ENCODE measurements around the gene TAS1R2.
A peak's percentile ranks its signal among the peaks of the same experiment; 100 is the strongest.
"Not testable (repeated sequence)": the region's sequence is repeated elsewhere in the genome, so short reads cannot be mapped to it uniquely, and the experiment has no call there.

TAS1R2 gene

DNA sequence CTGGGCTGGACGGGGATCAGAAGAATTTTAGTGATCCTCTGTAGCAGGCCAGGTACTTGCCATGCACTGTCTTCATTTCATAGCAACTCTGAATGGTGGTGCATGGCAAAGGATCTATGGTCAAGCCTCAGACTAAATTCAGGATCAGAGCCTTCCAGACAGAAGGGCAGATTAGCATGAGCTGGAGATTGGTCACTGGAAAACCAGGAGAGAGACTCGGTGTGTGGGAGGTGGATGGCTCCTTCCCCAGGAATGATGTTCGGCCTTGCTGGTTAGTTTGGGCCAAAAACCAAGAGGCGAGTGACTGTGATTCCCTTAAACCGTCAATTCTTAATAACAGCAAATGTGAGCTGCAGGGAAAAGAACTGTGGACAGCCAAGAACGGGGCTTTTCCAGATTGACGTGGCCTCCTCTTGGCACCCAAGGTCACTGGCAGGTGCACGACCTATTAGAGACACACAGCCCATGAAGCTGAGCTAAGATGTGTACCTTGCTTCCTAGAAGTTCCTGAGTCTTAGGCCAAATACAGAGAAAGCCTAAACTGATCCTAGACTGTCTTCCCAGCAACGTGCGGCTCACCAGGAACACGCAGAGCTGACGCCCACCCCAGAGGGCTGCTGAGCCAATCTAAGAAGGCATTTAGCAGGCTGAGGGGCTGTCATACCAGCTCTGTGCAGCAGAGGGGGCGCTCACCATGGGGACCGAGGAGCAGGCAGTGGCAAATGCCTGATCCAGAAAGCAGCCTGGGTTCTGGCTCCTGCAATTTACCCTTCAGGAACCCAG, 24.4 kb upstream of the TAS1R2 start:
- peak; percentile 28 for DNase-seq

DNA sequence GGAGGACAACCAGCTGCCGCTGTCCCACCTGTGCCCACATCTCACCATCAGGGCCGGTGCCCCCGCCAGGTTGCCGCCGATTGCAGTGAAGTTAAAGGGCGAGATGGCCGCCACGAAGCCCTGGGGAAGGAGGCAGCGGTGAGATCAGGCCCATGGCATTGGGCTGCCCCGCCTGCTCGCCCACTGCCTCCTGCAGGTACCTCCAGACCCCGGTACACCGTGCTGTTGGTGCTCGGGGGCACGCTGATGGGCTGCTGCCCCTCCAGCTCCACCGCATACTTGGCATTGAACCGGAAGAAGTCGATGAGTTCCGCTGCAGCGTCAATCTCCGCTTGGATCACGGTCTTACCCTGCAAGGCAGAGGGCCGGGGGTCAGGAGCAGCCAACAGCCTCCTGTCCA, 23.6 kb upstream of the TAS1R2 start:
- DNase-seq = no peak

DNA sequence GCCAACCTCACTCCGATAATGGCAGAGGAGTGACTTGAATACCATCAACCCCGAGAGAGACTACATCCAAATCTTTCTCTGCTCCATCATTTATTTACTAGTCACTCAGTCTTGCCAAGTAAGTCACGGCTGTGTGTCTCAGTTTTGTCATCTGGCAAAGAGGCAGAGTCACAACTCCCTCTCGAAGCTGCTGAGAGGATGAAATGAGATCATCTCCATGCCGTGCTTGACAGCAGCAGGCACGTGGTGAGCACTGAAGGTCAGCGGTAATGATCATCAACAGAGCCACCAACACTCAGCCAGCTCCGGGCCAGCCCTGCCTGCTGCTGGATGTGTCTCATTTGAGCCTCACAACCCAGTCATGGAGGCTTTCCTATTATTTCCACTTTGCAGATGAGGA, 23.0 kb upstream of the TAS1R2 start:
- no peak for DNase-seq

DNA sequence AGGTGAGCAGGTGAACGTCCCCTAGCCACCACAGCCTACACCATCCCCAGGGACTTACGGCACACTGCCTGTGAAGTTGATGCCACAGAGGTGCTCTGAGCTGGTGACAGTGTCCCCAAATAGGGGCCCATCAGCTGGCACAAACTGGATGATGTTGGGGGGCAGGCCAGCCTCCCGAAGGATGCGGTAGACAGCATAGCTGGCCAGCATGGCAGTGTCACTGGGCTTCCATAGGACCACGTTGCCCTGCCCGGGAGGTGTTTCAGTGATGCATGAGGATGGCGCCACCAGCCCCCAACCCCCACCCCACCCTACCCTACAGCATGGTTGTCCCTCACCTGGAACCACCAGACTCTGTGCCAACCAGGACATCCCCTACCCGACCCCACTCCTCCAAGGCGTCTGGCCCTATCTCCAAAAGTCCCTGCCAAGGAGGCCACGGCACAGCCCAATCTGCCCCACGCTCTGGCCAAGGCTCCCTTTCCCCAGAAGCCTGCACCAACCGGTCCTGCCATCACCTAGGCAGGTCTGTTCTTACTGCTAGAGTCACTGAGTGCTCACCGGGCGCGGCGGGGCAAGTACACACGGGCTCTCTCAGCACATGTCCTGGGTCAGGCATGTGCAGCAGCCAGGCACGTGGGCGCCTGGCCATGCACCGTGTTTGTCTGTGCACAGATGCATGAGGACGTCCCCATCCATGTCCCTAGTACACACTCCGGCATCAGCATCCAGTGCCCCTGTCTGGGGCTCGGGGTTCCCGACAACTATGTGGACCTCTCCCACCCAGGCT, 22.4 kb upstream of the TAS1R2 start:
- no peak for DNase-seq

DNA sequence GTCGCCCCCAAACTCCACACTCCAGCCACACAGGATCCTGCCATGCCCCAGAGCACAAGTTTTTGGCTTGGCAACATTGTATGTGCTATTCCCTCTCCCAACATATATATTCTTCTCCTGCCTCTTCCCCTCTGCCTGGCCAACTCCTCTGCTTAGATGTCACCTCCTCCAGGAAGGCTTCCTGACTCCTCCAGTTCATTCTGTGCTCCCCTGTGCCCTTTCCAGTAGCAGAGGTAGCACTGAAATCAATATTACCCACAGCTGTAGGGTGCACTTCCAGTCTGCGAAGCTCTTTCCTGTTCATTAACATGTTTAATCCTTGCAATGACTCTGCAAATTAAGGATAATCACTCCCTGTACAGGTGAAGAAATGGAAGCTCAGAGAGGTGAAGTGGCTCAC, 21.7 kb upstream of the TAS1R2 start:
- no peak for DNase-seq

DNA sequence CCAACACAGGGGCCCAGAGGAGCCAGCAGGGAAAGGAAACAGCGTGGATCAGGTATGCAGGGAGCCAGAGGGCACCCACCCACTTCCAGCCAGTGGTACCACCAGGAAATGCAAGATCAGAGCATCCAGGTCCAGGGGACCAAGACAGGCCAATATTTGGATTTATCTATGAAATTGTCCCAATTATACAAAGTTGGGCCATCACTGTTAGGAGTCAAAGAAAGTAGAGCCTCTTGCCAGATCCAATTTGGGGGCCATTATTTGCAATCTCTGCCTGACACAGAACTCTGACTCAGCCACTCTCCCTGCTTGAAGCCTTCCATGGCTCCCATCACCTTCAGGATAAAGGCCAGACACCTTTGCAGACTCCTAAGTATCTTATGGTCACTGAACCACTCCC, 21.1 kb upstream of the TAS1R2 start:
- DNase-seq = no peak

DNA sequence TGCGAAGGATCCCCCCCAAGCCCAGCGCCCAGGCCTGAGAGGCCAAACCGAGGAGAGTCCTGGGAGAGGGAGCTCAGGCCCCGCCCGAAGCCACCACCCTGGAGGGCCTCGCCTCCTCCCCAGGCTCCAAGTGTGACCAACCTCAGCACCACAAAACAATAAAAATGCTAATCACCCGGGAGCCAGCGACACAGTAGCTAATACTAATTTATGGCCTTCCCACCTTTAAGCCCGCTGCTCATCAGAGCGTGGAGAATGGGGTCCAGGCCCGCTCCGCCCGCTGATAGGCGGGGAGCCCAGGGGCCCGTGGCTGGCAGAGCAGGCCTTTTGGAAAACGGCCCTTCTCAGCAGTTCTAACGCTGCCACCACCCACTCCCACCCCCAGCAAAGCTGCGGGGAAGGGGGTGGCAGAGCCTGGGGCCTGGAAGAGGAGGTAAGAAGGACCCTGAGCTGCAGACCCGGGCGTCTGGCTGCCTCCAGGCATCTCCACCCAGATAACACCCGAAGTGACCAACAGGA, 20.4 kb upstream of the TAS1R2 start:
- DNase-seq = no peak

DNA sequence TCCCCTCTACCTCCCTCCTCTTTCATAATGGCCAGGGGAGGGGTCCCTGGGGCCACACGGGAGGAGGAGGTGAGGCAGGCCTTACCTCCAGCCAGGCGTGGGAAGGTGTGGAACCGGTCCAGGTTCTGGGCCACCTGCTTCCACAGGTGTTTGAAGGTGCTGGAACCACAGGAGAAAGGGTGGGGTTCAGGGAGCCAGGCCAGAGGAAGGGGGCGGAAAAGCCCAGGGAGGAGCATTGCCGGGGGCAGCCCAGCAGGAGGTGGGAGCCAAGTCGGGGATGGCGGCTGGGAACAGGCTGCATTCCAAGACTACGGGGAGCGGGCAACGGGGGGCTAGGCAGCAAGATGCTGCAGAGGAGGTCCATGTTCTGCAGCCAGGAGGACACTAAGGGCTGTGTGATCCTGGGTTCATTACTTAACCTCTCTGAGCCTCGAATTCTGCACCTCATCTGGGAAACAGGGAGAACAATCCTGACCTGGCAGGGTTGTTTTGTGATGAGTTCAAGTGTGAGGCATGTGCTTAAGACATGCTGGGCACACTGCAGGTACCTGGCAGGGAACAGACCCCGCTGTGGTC, 19.8 kb upstream of the TAS1R2 start:
- no peak for DNase-seq

DNA sequence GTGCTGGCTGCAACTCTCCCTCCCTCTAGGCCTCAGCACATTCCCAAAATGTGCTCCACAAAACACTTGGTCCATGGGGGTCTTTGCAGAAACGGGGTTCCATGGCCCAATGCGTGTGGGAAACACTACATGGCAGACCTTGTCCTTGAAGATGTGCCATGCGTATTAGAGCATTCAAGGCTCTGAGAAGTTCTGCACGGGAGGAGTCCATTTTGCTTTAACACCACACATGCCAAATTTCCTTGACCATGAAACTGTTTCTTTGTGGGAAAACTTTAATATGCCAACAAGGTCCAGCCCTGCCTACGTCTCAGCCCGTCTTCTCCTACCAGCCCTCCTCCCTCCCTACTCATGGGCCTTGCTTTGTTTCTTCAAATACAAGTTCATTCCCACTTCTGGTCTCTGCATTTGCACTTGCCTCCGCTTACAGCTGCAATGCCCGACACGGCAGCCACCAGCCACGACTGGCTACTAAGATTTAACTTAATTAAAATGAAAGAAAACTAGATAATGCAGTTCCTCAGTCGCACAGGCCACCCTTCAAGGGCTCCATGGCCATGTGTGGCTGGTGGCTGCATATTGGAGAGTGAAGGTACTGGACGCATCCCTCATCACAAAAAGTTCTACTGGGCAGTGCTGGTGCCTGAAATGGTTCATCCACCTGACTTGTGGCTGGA, 19.2 kb upstream of the TAS1R2 start:
- no peak for DNase-seq

DNA sequence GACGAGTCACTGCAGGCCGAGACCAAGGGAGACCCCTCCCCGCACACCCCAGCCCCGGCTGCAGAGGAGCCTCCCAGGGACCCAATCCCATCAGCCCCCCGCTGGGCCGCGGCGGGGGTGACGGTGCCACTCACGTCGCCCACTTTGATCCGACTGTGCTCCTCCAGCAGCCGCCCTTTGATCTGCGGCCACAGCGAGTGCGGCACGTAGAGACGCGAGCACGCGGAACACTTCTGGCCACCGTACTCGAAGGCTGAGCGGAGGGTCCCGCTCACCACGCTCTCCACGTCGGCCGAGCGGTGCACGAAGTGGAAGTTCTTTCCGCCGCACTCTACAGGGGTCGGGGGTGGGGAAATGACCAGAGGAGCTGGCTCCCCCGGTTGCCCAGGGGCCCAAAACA, 17.8 kb upstream of the TAS1R2 start:
- DNase-seq = no peak

DNA sequence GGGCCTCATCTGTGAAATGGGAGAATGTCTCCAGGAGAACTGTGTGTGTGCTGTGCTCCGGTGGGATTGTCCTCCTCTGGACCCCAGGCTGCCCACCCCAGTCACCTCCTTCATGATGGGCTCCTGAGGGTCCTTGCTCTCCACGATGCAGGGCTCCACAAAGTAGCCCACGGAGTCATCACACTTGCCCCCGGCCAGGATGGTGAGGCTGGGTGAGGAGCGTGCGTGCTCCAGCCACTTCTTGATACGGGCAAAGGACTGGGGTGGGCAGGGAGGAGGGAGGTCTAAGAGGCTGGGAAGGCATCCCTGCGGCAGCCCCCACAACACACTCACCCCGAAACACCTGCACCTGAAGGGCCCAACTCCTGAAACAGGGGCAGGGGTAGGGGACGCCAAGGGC, 16.8 kb upstream of the TAS1R2 start:
- DNase-seq = no peak

DNA sequence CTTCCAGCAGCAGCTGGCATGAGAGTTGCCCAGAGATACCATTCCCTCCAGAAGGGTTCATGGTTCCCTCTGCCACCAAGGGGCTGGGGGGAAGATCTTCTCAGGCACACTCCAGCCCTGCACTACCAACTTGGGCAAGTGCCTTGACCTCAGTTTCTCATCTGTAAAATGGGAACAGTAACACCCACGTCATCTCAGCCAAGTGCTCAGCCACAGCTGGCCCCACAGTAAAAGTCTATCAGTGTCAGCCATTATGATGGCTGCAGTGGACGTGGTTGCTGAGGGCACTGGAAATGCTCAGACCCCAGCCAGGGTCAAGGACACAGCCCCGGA, 16.3 kb upstream of the TAS1R2 start:
- no peak for DNase-seq

DNA sequence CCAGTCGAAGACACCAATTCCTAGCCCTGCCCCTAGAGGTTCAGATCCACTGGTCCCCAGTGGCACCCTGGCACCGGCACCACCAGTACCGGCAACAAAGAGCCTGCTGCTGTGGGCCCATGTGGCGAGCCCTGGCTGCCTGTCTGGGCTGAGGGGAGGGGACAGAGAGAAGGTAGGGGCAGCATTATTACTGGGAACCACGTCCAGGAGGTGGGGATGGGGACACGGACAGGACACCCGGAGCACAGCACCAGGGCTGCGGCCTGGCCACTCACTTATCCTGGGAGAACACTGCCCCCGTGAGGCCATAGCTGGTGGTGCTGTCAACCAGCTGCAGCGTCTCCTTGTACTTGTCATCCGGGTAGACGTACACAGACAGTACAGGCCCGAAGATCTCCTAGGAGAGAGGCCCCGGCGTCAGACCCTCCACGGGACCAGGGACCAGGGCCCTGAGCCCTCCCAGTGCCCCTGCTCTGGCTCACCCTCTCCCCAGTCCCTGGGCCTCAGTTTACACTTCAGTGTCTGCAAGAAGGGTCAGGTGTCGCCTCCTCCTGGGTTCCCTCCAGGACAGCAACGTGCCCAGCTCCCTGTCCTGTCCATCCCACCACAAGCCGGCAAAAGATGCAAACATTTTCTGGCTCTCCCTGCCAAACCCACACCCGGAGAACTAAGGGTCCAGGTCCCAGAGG, 15.8 kb upstream of the TAS1R2 start:
- DNase-seq = peak; percentile 62

DNA sequence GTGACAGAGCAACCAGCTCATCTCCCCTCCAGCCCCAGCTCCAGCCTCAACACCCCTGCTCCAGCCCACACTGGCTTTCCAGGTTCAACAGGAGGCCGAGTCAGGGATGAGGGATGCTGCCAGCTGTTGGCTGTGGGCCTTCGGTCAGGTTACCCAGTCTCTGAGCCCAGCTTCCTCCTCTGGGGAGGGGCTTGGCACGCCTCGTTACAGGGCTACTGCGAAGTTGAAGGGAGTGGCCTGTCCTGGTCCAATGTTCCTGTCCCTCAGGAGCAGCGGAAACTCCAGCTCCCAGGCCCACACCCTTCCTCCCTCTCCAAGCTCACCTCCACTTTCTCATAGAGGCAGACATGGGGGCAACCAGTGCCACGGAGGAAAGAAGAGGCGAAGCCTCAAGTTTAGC, 15.1 kb upstream of the TAS1R2 start:
- no peak for DNase-seq

DNA sequence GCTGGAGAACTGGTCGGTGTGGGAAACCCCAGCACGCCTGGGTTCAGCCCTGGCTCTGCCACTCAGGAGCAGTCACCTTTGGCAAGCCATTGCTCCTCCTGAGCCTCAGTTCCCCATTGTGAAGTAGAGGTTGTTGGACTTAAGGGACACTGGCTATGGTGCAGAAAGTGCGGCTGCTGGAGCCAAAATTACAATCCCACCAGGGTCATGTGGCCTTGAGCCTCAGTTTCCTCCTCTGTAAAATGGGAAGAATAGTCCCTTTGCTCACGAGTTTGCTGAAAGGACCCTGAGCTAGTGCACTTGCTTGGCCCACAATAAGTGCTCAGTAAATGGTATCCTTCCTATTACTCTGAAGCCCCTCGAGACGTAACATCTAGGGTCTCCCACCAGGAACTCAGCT, 14.6 kb upstream of the TAS1R2 start:
- DNase-seq = no peak

DNA sequence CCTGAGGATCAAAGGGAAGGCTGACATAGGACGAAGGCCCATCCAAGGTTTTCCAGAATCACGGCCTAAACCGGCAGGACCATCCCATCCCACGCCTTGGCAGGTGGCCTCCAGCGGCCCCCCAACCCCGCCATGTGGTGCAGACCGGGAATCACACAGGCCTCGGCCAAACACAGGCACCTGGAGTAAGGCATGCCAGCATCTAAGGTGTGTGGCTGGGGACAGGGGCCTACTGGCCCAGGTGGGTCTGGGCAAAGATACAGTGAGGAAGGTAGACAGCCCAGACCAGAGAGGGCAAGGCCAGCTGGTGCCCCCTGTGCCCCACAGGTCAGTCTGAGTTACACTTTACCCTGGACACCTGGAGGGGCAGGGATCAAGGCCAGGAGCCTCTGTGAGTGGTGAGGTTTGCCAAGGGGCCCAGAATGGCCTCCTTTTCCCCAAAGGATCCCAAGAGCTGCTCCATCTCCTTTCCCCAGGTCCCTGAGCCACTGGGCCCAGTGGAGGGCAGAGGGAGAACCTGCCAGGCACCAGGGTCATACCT, 12.7 kb upstream of the TAS1R2 start:
- no peak for DNase-seq

DNA sequence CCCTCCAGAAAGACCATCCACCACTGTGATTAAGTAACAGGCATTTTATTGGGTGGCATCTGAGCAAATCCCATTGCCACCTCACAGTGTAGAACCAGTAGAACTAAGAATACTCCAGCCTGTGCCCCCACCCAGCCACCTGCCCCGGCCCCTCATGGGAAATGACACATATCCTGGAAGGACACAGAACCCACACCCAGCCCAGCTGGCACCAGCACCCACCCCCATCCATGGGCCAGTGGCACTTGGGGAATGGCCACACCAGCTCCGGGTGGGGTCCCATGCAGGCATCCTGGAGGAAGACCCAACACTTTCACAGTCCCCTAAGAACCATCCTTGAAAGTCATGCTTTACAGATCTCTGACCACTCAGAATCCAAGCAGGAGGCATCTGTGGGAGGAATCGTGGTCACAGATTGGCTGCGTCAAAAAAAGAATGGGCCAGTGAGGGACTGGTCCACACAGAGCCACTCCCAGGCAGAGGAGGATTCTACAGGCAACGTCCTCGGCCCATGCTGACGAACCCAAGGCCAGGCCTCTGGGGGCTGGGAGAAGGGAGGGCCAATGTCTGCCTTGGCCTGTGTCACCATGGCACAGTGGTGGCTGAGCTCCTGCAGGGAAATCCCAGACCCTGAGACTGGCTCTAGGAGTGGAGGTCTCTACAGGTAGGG, 12.1 kb upstream of the TAS1R2 start:
- DNase-seq = no peak

DNA sequence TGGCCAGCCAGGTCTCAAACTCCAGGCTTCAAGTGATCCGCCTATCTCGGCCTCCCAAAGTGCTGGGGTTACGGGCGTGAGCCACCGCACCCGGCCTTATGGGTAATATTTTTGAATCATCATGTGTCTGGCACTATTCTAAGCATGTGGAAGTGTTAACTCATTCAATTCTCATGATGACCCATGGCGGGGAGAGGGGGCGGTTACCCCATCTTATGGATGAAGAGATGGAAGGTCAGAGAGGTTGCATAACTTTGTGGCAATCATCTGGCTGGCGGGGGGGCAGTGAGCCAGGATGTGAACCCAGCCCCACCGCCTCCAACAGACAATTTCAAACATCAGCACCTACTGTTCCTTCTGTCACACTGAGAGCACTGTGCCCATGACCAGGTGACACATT, 11.5 kb upstream of the TAS1R2 start:
- DNase-seq = no peak

DNA sequence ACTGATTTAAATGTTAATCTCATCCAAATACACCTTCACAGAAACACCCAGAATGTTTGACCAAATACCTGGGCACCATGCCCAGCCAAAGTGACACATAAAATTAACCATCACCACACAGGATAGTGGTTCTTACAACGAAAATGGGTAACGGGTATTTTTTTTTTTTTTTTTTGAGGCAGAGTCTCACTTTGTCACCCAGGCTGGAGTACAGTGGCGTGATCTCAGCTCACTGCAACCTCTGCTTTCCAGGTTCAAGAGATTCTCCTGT, 11.1 kb upstream of the TAS1R2 start:
- DNase-seq = not testable (repeated sequence)

DNA sequence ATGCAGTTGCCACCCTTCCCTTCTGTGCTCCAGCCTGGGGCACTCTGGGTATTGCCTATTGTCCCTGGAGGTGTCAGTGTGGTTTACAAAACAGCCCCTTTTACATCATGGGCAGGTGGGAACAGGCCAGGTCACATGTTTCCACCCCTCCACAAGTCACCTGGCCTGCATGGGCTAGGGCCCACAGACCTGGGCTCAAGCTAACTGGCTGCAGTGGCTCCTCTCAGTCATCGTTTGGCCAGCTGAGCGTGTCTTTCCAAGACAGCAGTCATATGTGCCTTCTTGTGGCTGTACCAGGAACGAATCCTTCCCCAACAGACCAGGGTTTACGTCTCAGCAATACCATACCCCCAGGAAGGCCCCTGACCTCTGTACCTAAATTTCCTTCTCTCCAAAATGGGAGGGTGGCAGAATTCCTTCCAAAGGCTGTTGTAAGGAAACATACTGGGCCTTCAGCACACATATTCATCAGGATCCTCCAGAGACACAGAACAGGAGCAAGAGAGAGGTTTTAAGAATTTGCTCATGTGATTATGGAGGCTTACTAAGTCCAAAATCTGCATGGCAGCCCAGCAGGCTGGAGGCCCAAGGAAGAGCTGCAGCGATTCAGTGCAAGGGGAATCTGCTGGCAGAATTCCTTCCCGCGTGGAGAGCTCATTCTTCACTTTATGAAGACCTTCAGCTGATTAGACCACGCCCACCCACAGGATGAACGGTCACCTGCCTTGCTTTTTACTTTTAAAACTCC, 10.6 kb upstream of the TAS1R2 start:
- DNase-seq = no peak

DNA sequence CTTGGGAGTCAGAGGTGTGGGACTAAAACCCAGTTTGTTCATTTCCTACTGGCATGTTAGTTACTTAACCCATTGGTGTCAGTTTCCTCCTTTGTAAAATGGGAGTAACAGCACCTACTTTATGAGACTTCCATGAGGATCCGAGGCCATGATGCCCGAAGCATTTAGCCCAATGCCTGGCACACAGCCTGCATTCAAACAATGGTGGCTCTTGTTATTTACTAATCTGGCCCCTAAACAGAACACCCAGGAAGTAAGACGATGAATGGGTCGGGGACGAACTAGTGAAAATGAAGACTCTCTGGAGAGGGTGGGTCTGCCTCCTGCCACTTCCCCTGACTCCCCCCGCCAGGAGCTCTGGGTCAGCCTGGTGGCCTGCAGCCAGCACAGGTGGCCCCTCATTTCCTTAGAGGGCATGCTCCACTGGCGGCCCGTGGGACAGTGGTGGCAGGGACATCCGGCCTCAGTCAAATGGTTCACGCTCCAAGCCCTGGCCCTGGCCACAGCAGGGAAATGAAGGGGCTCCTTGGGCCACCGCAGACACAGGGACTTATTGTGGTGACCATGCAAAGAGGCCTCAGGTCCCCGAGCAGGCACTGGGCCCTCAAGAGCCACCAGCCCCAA, 9.5 kb upstream of the TAS1R2 start:
- no peak for DNase-seq
